GM23248 (cell line): ENCODE measurements around the gene TXNRD1. TPM values are rescaled to one million over a fixed set of nuclear protein-coding genes. Genes with fewer than 3 reads are reported as not detected.

Experiments
- DNase-seq: peaks from one replicate; pipeline ENCODE4 v3.0.0-alpha.2; 2015
- H2AFZ ChIP-seq: fragments of 200-600 bp; sonication (generic); 2 replicates; pipeline ENCODE4 v1.6.1; 2016; ENCODE audit warnings: antibody characterized with exemption
- H3F3A ChIP-seq: fragments of 200-600 bp; sonication (generic); 2 replicates; pipeline ENCODE4 v1.6.1; 2016; ENCODE audit warnings: mild to moderate bottlenecking, antibody characterized with exemption, mixed run types; ENCODE audit not compliant: insufficient read depth
- H3K27ac ChIP-seq: fragments of 200-600 bp; sonication (generic); 2 replicates; pipeline ENCODE4 v1.5.1; 2016; ENCODE audit warnings: mild to moderate bottlenecking
- H3K27me3 ChIP-seq: fragments of 200-600 bp; sonication (generic); replicated peaks from 2 replicates; pipeline ENCODE4 v1.6.1; 2016; ENCODE audit warnings: mild to moderate bottlenecking; ENCODE audit not compliant: insufficient read depth
- H3K36me3 ChIP-seq: fragments of 200-600 bp; sonication (generic); 2 replicates; pipeline ENCODE4 v1.6.1; 2016; ENCODE audit warnings: low read depth, mild to moderate bottlenecking
- H3K4me1 ChIP-seq: fragments of 200-600 bp; sonication (generic); 2 replicates; pipeline ENCODE4 v1.6.1; 2016; ENCODE audit warnings: mild to moderate bottlenecking; ENCODE audit not compliant: insufficient read depth
- H3K4me2 ChIP-seq: fragments of 200-600 bp; sonication (generic); one replicate; pipeline ENCODE4 v1.6.1; 2016; ENCODE audit warnings: mild to moderate bottlenecking; ENCODE audit not compliant: unreplicated experiment
- H3K4me3 ChIP-seq: fragments of 200-600 bp; sonication (generic); 2 replicates; pipeline ENCODE4 v1.5.1; 2016; ENCODE audit warnings: mild to moderate bottlenecking
- H3K79me2 ChIP-seq: fragments of 200-600 bp; sonication (generic); 2 replicates; pipeline ENCODE4 v1.6.1; 2016; ENCODE audit warnings: mild to moderate bottlenecking; ENCODE audit not compliant: insufficient read depth
- H3K9ac ChIP-seq: fragments of 200-600 bp; sonication (generic); 2 replicates; pipeline ENCODE4 v1.6.1; 2016; ENCODE audit warnings: mild to moderate bottlenecking
- H3K9me2 ChIP-seq: fragments of 200-600 bp; sonication (generic); 2 replicates; pipeline ENCODE4 v1.6.1; 2016; ENCODE audit warnings: mixed run types, mild to moderate bottlenecking, moderate library complexity; ENCODE audit not compliant: insufficient read depth
- H3K9me3 ChIP-seq: fragments of 200-600 bp; sonication (generic); one replicate; pipeline ENCODE4 v1.6.1; 2017; ENCODE audit warnings: low read depth
- H4K20me1 ChIP-seq: fragments of 200-600 bp; sonication (generic); 2 replicates; pipeline ENCODE4 v1.6.0; 2016; ENCODE audit not compliant: insufficient read depth
- EZH2 ChIP-seq: fragments of 200-600 bp; sonication (generic); IDR thresholded peaks from 2 replicates; pipeline ENCODE4 v1.6.1; 2018; ENCODE audit warnings: antibody characterized with exemption, mild to moderate bottlenecking; ENCODE audit not compliant: insufficient read depth, poor library complexity, severe bottlenecking
- EZH2phosphoT487 ChIP-seq: fragments of 200-600 bp; sonication (generic); IDR thresholded peaks from 2 replicates; pipeline ENCODE4 v1.6.1; 2018; ENCODE audit warnings: antibody characterized with exemption, moderate library complexity, mild to moderate bottlenecking, low read depth; ENCODE audit not compliant: insufficient read depth
- WGBS, 2 experiments: methylation state at CpG; one replicate each; pipeline ENCODE4 v1.1.6; 2015 to 2017; ENCODE audit warnings: low lambda C conversion rate in 2 of 2, low coverage in 1 of 2; ENCODE audit errors: missing lambda C conversion rate in 2 of 2; 5-methylcytosine and 5-hydroxymethylcytosine counted together
- in situ Hi-C: fragments of 300-500 bp; cut with MboI; formaldehyde crosslinking; loops from 2 replicates; pipeline ENCODE4 v1.15.0; 2020
- polyA plus RNA-seq: library from polyadenylated mRNA; unstranded; fragments of >200 nt; fragmentation: Nextera tagmentation; extraction: Ambion mirVana; gene quantifications from 2 replicates; pipeline ENCODE4 v1.2.1, GENCODE V29; 2016
- total RNA-seq: library from RNA; depleted of rRNA; stranded (reverse); fragments of >200 nt; shearing (Covaris generic); gene quantifications from 2 replicates; pipeline ENCODE4 v1.2.3, GENCODE V29; 2014

TXNRD1 gene
- total and polyA plus RNA-seq, 2 experiments from 2014 or later = 255 to 477 TPM

GRCh38 chr12:104299842-104300481 is 84.4 kb downstream of the TXNRD1 start:
- peaks cover 46% of the 10 kb centered on the region for H3K4me1 ChIP-seq
- H3K27me3 ChIP-seq = no peaks in the 10 kb centered on the region
- peaks cover 65% of the 10 kb centered on the region for H3K36me3 ChIP-seq
- peaks cover 45% of the 10 kb centered on the region for H4K20me1 ChIP-seq
- no peak overlapping the region for H3K9ac ChIP-seq
- H3K27ac ChIP-seq = peak overlapping the region; percentile 26
- no peak for DNase-seq
- H2AFZ ChIP-seq = no peak overlapping the region
- TF ChIP-seq EZH2phosphoT487 (no peak), EZH2 (no peak)
- 82 to 84% methylated on average over 6 of the region's 6 CpGs for WGBS, 2 experiments
- H3K4me2 ChIP-seq = no peak overlapping the region
- peaks cover 81% of the 10 kb centered on the region for H3F3A ChIP-seq
- no peak overlapping the region for H3K4me3 ChIP-seq
- no peaks in the 10 kb centered on the region for H3K9me3 ChIP-seq
- peaks cover 98% of the 10 kb centered on the region for H3K79me2 ChIP-seq
- in situ Hi-C loops = no loop called here
- H3K9me2 ChIP-seq = no peaks in the 10 kb centered on the region

- peak within 1 kb of the TSS; percentile 88 for H3K4me2 ChIP-seq
- peak within 1 kb of the TSS; percentile 69 for H3K4me3 ChIP-seq
- no peaks in the 10 kb centered on the region for H3K9me3 ChIP-seq
- no peak for TF ChIP-seq EZH2
- no peak for TF ChIP-seq EZH2phosphoT487
- H3K9ac ChIP-seq = peak within 1 kb of the TSS; percentile 79
- peaks cover 99% of the 10 kb centered on the region for H3K79me2 ChIP-seq
- no peaks in the 10 kb centered on the region for H3K9me2 ChIP-seq
- no peaks in the 10 kb centered on the region for H3K27me3 ChIP-seq
- H2AFZ ChIP-seq = peak within 1 kb of the TSS; percentile 25; the same call in 1 of the 2 replicates
- H3K36me3 ChIP-seq = peaks cover 42% of the 10 kb centered on the region
- H3F3A ChIP-seq = peaks cover 85% of the 10 kb centered on the region
- WGBS, 2 experiments = 1 to 5% methylated on average over 39 to 54 of the region's 63 CpGs
- H3K27ac ChIP-seq = peak within 1 kb of the TSS; percentile 83
- H3K4me1 ChIP-seq = peaks cover 56% of the 10 kb centered on the region
- in situ Hi-C loops = no loop called here
- peak; percentile 97 for DNase-seq
- H4K20me1 ChIP-seq = peaks cover 44% of the 10 kb centered on the region
Observed at GRCh38 chr12:104303538-104304151, 88.1 kb downstream of the TXNRD1 start, which contains the start of gene EID3. Gene EID3, plus strand, starts transcription at chr12:104303739. Its CDS starts 196 bp downstream, at chr12:104303935.

GRCh38 chr12:104304261-104305009 is 88.9 kb downstream of the TXNRD1 start:
- Histone ChIP-seq H3K36me3 (peaks cover 36% of the 10 kb centered on the region), H3K9ac (peak overlapping the region; percentile 79), H3K4me2 (peak overlapping the region; percentile 88), H3K9me3 (no peaks in the 10 kb centered on the region), H3K4me3 (peak overlapping the region; percentile 69), H3F3A (peaks cover 77% of the 10 kb centered on the region), H3K79me2 (peaks cover 99% of the 10 kb centered on the region), H3K27me3 (no peaks in the 10 kb centered on the region), H3K27ac (peak overlapping the region; percentile 83), H3K4me1 (peaks cover 51% of the 10 kb centered on the region), H4K20me1 (peaks cover 40% of the 10 kb centered on the region), H2AFZ (no peak overlapping the region), H3K9me2 (no peaks in the 10 kb centered on the region)
- WGBS, 2 experiments = 29 to 33% methylated on average over 10 of the region's 10 CpGs
- DNase-seq = peak; percentile 64
- in situ Hi-C loops = no loop called here
- no peak for TF ChIP-seq EZH2
- TF ChIP-seq EZH2phosphoT487 = no peak

- Histone ChIP-seq H3K4me2 (peak overlapping the region; percentile 88), H3F3A (peaks cover 70% of the 10 kb centered on the region), H2AFZ (no peak overlapping the region), H3K27me3 (no peaks in the 10 kb centered on the region), H3K36me3 (peaks cover 33% of the 10 kb centered on the region), H3K9me2 (no peaks in the 10 kb centered on the region), H4K20me1 (peaks cover 35% of the 10 kb centered on the region), H3K27ac (peak overlapping the region; percentile 83), H3K9ac (peak overlapping the region; percentile 79), H3K4me3 (peak overlapping the region; percentile 69), H3K79me2 (peaks cover 99% of the 10 kb centered on the region), H3K9me3 (no peaks in the 10 kb centered on the region), H3K4me1 (peaks cover 43% of the 10 kb centered on the region)
- TF ChIP-seq EZH2phosphoT487 = no peak
- no peak for TF ChIP-seq EZH2
- 72 to 80% methylated on average over 2 of the region's 2 CpGs for WGBS, 2 experiments
- no peak for DNase-seq
- in situ Hi-C loops = no loop called here
Observed at GRCh38 chr12:104305349-104305748, 89.8 kb downstream of the TXNRD1 start.
